Glutamatergic neuron (in vitro differentiated cells): ENCODE results near the gene CTNNA2. TPM values are rescaled to one million over a fixed set of nuclear protein-coding genes. Genes with fewer than 3 reads are reported as not detected.

Experiments used
- DNase-seq: peaks from one replicate; pipeline ENCODE4 v3.0.0; 2022
- H3K27ac Mint-ChIP-seq: one replicate; pipeline ENCODE4 v1.8.0; 2020; ENCODE audit warnings: mild to moderate bottlenecking, mixed read lengths, inconsistent platforms; ENCODE audit not compliant: unreplicated experiment
- H3K27me3 Mint-ChIP-seq: one replicate; pipeline ENCODE4 v1.8.0; 2020; ENCODE audit warnings: mild to moderate bottlenecking, moderate library complexity, mixed read lengths, inconsistent platforms; ENCODE audit not compliant: unreplicated experiment
- H3K36me3 Mint-ChIP-seq: one replicate; pipeline ENCODE4 v1.8.0; 2020; ENCODE audit warnings: mild to moderate bottlenecking, mixed read lengths, inconsistent platforms; ENCODE audit not compliant: unreplicated experiment
- H3K4me1 Mint-ChIP-seq: one replicate; pipeline ENCODE4 v1.8.0; 2020; ENCODE audit warnings: mild to moderate bottlenecking, low read depth, mixed read lengths, inconsistent platforms; ENCODE audit not compliant: unreplicated experiment
- H3K4me3 Mint-ChIP-seq: one replicate; pipeline ENCODE4 v1.8.0; 2020; ENCODE audit warnings: mild to moderate bottlenecking, mixed read lengths, inconsistent platforms; ENCODE audit not compliant: unreplicated experiment
- H3K9me3 Mint-ChIP-seq: one replicate; pipeline ENCODE4 v1.8.0; 2020; ENCODE audit warnings: mild to moderate bottlenecking, moderate library complexity, mixed read lengths, inconsistent platforms; ENCODE audit not compliant: unreplicated experiment
- CTCF ChIP-seq: fragments of 200-600 bp; sonication (generic); IDR thresholded peaks from one replicate; pipeline ENCODE4 v1.5.0; 2021; ENCODE audit not compliant: partially characterized antibody, unreplicated experiment
- total RNA-seq: library from RNA; stranded (reverse); fragmentation: NEBNext Ultra II Directional; extraction: Animal tissue kit (Norgen Biotek cat#: 25700); gene quantifications from one replicate; pipeline ENCODE4 v1.2.1, GENCODE V29; 2021; ENCODE audit not compliant: unreplicated experiment

The CTNNA2 gene
- total RNA-seq, 1 donor from 2014 or later, result 76.2 TPM

GRCh38 chr2:80591233-80591632, 1078.4 kb downstream of the CTNNA2 start:
- Mint-ChIP-seq H3K27me3 (no peaks in the 10 kb centered on the region), H3K4me3 (no peak overlapping the region), H3K4me1 (no peaks in the 10 kb centered on the region), H3K36me3 (no peaks in the 10 kb centered on the region), H3K9me3 (no peaks in the 10 kb centered on the region), H3K27ac (no peak overlapping the region)
- DNase-seq, result no peak
- TF ChIP-seq CTCF, result no peak

- no peaks in the 10 kb centered on the region for H3K4me1 Mint-ChIP-seq
- no peak overlapping the region for H3K27ac Mint-ChIP-seq
- peaks cover 5% of the 10 kb centered on the region for H3K36me3 Mint-ChIP-seq
- H3K4me3 Mint-ChIP-seq, result no peak overlapping the region
- no peak for TF ChIP-seq CTCF
- H3K9me3 Mint-ChIP-seq, result peaks cover 4% of the 10 kb centered on the region
- H3K27me3 Mint-ChIP-seq, result no peaks in the 10 kb centered on the region
- no peak for DNase-seq
Measured at GRCh38 chr2:80592106-80592505, 1079.3 kb downstream of the CTNNA2 start.

- Mint-ChIP-seq H3K36me3 (no peaks in the 10 kb centered on the region), H3K4me3 (no peak overlapping the region), H3K4me1 (no peaks in the 10 kb centered on the region), H3K27me3 (peaks cover 2% of the 10 kb centered on the region), H3K9me3 (no peaks in the 10 kb centered on the region), H3K27ac (no peak overlapping the region)
- no peak for DNase-seq
- no peak for TF ChIP-seq CTCF
Measured at GRCh38 chr2:80610108-80610507, 1097.3 kb downstream of the CTNNA2 start.

GRCh38 chr2:80621656-80622055, 1108.8 kb downstream of the CTNNA2 start:
- DNase-seq, result no peak
- H3K4me3 Mint-ChIP-seq, result no peak overlapping the region
- H3K27ac Mint-ChIP-seq, result no peak overlapping the region
- no peaks in the 10 kb centered on the region for H3K36me3 Mint-ChIP-seq
- H3K27me3 Mint-ChIP-seq, result no peaks in the 10 kb centered on the region
- no peaks in the 10 kb centered on the region for H3K9me3 Mint-ChIP-seq
- H3K4me1 Mint-ChIP-seq, result peaks cover 8% of the 10 kb centered on the region
- TF ChIP-seq CTCF, result no peak

GRCh38 chr2:80624062-80624461, 1111.2 kb downstream of the CTNNA2 start:
- no peaks in the 10 kb centered on the region for H3K9me3 Mint-ChIP-seq
- H3K27ac Mint-ChIP-seq, result no peak overlapping the region
- H3K36me3 Mint-ChIP-seq, result no peaks in the 10 kb centered on the region
- no peak for DNase-seq
- no peaks in the 10 kb centered on the region for H3K27me3 Mint-ChIP-seq
- TF ChIP-seq CTCF, result no peak
- no peak overlapping the region for H3K4me3 Mint-ChIP-seq
- H3K4me1 Mint-ChIP-seq, result peaks cover 8% of the 10 kb centered on the region
